Neural progenitor cell (in vitro differentiated cells): Measurements from ENCODE around the gene KRTAP10-2.

Experiments
- CTCF ChIP-seq: fragments of 200-600 bp; sonication (generic); IDR thresholded peaks from 2 replicates; pipeline ENCODE4 v1.5.1; 2017; ENCODE audit warnings: antibody characterized with exemption, mild to moderate bottlenecking
- EZH2 ChIP-seq: fragments of 200-600 bp; sonication (generic); IDR thresholded peaks from 2 replicates; pipeline ENCODE4 v1.6.1; 2017; ENCODE audit warnings: antibody characterized with exemption, mild to moderate bottlenecking, moderate library complexity
- EZH2phosphoT487 ChIP-seq: fragments of 200-600 bp; sonication (generic); IDR thresholded peaks from 2 replicates; pipeline ENCODE4 v1.6.1; 2017; ENCODE audit warnings: antibody characterized with exemption

- TF ChIP-seq CTCF (no peak), EZH2 (no peak), EZH2phosphoT487 (no peak)
These were observed 6.7 kb downstream of the KRTAP10-2 start for GRCh38 chr21:44544566-44544965.
